ENCODE results near the gene ANKRD13B.

Gene ANKRD13B

DNA sequence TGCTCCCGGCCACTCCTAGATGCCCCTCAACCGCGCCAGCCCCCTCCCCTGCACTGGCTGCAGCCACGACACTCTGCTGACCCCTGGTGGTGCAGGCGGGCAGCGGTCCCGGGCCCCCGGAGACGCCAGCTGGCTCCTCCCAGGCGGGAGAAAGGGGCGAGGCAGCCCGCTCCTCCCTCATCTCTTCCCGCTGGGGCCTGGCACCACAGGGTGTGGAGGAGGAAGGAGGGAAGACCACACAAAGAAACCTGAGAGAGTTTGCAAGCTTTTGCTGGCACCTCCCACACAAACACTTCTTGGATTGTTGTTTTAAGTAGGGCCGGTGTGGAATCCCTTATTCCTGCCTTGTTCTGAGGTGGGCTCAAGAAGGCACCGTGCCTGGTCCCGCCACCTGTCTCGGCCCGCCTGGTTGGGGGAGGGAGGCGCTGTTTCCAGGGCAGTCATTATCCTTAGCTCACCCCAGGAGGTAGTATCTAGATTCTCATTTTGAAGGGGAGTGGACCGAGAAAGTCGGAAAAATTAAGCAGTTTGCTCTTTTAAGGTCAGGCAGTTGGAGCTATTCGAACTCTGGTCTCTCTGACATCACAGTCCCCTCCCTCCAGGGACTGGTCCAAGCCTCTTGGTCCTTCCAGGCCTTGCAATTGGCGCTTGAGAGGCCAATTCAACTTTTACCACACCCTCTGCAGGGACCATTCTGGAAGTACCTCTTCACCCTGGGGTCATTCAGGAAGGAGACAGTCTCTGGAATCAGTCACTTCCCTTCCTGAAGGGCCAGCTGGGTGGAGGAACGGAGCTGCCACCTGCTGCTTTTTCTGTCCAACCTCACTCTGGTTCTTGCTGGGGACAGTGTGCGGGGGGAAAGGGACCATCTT is 959 bp upstream of the ANKRD13B start:
- in situ Hi-C loops (cut with MboI; ENCODE audit: low sequenced_read_pairs), result no loop called here

DNA sequence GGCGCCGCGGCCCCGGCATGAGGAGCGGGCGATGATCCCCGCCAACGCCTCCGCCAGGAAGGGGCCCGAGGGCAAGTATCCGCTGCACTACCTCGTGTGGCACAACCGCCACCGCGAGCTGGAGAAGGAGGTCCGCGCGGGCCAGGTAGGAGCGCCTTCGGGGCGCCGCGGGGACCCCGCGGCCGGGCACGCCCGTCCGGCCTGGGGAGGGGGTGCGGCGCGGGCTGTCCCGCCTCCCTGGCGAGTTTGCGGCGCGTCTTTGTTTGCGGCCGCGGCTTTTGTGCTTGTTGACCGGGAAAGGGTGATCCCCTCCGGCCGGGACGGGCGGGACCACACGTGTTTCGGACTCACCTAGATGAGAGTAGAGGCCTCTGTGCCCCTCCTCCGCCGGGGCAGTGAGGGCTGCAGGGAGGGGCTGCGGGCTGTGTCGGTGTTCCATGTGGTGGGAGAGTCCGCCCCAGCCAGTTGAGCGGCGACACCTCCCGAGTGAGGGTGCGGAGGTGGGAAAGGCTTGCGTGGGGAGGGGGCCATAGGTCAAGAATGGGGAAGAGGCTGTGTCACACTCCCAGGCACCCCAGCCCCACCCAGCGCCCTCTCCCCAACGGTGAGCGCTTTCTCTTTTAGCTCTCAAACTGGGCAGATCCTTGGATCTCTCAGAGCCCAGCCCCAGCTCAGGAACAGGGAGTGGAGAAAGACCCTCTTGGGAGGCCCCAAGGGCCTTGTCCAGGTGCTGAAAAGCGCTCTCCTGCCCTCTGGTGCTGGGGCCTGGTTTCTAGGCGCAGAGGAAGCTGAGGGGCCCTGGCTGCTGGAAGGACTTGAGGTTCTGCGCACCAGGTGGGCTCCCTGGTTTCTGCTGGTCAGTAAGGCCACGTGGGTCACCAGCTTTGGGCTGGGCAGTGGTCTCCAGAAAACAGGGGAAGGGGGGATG is 923 bp downstream of the ANKRD13B start:
- in situ Hi-C loops (cut with MboI; ENCODE audit: low sequenced_read_pairs), result no loop called here

DNA sequence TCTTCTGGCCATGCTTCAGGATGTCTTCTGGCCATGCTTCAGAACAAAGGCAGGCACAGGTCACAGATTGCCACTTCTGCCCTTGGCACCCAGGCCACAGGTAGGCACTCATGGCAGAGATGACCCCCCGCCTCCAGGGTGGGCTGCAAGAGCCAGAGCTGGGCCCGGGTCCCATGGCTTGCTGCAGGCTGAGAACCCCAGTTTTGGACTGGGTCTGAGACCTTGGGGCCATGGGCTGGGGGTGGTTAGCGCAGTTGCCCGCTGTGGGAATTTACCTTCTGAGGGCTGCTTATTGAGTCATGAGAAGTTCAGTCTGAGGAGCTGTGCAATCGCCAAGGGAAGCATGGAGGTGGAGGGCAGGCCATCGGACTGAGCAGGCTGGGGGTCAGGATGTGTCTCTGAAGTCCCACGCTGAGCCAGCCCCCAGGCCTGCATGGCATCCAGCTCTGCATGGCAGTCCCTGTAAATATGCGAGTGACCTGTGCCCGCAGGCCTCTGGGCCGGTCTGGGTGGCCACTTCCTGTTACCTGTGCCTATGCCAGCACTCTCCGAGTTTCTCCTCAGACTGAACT is 1.7 kb downstream of the ANKRD13B start:
- in situ Hi-C loops (cut with MboI; ENCODE audit: low sequenced_read_pairs), result no loop called here

DNA sequence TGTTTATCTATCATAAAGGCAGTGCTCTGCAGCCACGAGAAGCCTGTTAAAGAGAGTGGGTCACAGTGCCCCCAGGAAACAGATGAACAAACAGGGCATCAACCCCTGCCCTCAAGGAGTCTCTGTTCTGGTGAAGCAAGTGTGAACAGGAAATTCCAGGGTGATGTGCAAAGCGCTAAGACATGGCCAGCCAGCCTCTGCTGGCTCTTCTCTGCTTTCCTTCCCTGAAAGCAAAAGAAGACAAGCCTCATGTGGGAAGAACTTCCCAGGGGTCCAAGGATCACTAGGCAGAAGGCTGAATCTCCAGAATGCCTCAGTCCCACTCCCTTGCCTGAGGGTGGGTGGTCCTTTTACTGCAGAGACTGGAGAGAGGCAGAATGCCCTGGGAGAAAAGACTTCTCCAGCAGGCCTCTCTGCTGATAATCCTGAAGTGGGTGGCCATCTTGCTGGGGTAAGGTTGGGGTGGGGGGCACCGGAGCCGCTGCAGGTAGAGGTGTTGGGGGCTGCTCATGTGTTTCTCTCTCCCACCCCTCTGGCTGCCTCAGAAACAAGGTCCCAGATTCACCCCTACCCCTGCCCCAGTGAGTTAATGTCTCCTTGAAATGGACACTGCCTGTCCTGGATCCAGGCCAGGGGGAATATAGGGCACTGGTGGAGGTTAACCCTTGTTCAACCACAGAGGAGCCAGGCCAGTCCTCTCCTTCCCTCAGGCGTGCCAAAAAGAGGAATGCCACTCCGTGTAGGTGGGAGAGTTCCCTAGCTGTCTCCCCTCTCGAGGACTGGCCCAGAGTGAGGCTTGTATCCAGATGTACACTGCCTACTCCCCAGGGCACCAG is 2.4 kb downstream of the ANKRD13B start:
- in situ Hi-C loops (cut with MboI; ENCODE audit: low sequenced_read_pairs), result no loop called here

DNA sequence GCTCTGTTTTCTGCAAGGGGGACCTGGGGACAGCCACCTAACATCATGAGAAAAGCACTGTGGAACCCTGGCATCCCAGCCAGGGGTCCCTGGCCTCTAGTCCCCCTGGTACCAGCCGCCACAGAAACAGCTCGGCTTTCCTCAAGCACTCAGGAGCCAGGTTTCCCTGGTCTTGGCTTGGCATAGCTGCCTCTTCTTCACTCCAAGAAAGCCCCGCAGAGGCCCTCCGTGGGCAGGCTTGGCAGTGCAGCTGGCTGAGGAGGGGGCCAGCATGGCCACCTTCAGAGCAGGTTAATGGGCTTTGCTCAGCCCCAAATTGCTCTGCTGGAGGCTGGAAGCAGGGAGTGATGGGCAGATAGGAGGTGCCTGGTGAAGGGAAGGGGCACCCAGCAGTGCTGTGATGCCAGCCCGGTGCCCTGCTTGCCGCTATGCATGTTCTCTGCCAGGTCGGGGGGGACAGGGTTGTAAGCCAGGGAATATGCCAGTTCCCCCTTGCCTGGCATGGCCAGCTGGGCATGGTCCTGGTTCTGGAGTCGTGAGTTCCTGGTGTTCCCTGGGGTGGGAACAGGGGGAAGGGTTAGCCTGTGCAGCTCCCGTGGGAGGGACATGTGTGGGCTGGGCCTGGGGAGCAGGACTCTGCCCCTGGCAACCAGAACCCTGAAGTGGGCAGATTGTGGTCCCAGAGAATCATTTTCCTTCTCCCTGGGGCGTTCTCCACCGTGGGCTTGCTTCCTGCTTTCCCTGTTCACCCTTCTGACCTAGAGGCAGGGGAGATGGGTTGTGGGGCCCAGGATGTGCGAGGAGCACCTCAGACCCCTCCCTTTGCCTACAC is 3.2 kb downstream of the ANKRD13B start:
- in situ Hi-C loops (cut with MboI; ENCODE audit: low sequenced_read_pairs), result no loop called here

DNA sequence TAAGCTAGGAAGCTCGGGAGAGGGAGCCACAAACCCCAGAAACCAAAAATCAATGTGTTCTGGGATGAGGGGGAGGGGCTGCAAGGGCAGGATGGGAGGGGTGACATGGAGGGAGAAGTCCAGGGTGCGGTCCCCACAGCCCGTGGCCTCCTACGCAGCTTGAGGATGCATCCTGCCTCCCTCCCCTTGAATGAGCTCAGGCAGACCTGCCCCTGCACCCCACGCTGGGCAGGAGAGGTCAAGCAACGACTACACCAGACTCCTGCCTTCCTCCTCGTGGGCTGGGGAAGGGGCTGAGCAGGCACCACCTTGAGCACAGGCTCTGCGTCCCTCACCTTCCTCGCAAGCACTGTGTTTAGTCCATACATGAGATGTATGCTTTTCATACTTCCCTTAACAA is 3.9 kb downstream of the ANKRD13B start:
- in situ Hi-C loops (cut with MboI; ENCODE audit: low sequenced_read_pairs), result no loop called here

DNA sequence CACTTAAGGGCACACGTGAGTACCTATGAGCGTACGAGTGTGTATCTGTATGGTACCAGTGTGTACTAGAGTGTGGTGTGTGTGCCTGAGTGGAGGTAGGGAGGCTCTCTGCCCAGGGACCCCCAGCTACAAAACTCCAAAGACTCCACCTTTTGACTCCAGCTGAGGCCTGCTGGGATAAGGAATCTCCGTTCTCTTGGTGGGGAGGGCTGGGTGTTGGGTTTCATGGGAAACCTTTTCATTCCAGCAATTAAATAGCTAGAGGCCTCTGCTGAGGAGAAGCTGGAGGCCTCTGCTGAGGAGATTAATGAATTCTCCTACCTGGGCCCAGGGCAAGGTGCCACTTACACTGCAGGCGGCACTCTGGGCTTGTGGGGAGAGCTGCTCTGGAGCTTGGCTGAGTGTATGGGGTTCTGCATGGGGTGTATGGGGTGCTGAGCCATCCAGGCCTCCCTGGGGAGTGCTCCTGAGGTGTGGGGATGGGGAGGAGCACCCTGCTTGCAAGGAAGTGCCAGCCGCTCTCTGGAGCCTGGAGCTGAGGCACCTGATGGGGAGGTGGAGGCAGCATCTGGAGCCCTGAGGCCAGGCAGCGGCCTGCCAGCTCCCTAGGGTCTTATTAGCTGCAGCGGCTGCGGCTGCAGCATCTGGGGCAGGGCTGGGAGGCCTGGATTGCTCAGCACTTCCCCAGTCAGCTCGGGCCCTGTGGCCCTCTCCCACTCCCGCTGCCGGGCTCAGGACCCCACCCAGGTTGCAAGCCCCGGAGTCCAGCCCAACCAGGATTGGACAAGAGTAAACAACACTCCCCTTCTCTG is 4.6 kb downstream of the ANKRD13B start:
- in situ Hi-C loops (cut with MboI; ENCODE audit: low sequenced_read_pairs), result no loop called here

DNA sequence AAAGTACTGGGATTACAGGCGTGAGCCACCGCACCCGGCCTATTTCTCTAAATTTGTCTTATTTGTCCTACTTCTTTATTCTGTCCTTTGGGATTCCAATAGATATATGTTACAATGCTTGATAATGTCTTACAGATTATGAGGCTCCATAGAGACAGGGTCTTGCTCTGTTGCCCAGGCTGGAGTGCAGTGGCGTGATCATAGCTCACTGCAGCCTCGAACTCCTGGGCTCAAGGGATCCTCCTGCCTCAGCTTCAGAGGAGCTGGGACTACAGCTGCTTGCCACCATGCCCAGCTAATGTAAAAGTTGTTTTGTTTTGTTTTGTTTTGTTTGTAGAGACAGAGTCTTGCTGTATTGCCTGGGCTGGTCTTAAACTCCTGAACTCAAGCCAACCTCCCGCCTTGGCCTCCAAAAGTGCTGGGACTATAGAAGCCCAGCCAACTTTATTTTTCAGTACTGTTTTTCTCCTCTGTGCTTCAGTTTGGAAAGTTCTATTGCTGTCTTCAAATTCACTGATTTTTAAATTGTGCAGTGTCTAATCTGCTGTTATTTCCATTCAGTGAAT is 10.3 kb downstream of the ANKRD13B start:
- in situ Hi-C loops (cut with MboI; ENCODE audit: low sequenced_read_pairs), result no loop called here

DNA sequence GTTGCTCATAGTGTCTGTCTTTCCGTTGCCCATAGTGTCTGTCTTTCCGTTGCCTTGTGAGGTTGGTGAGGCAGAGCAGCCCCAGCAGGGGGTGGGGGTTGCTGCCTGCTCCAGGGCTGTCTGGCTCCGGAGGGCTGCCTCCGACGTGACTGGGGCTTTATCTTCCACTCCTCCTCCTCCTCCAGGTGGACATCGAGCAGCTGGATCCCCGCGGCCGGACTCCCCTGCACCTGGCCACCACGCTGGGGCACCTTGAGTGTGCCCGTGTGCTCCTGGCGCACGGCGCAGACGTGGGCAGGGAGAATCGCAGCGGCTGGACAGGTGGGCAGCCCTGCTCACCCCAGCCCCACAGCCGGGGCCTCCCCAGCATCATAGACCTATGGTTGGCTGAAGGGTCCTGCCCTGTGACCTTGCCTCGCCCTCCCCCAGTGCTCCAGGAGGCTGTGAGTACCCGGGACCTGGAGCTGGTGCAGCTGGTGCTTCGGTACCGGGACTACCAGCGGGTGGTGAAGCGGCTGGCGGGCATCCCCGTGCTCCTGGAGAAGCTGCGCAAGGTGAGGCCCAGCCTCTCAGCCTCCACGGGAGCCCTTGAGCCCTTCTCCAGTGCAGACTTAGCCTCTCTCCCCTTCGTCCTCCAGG is 14.7 kb downstream of the ANKRD13B start:
- in situ Hi-C loops (cut with MboI; ENCODE audit: low sequenced_read_pairs), result no loop called here

DNA sequence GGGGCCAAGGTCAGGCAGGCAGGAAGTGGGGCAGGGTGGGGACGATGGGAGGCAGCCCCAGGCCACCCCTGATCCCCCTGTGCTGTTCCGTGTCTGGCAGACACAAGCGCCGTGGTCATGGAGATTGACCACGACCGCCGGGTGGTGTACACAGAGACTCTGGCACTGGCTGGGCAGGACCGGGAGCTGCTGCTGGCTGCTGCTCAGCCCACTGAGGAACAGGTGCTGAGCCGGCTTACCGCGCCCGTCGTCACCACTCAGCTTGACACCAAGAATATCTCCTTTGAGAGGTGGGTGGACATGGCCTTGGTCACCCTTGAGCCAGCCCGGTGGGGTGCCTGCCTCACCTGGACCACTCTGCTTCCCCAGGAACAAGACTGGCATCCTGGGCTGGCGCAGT is 16.1 kb downstream of the ANKRD13B start:
- in situ Hi-C loops (cut with MboI; ENCODE audit: low sequenced_read_pairs), result no loop called here

DNA sequence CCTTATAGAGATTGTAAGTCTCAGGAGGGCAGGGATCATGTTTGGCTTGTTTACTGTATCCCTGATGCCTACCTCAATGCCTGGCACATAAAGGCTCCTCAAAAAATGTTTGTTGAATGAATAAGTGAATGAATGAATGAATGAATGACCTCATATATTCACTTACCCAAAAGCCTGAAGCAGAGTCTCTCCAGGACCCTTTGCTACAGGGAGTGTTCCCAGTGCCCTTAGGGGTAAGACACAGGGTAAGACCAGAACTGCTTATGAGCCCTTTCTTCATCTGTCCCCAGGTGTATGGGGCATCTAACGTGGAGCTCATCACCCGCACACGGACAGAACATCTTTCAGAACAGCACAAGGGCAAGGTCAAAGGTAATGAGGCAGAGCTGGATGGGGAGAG is 17.5 kb downstream of the ANKRD13B start:
- in situ Hi-C loops (cut with MboI; ENCODE audit: low sequenced_read_pairs), result no loop called here

DNA sequence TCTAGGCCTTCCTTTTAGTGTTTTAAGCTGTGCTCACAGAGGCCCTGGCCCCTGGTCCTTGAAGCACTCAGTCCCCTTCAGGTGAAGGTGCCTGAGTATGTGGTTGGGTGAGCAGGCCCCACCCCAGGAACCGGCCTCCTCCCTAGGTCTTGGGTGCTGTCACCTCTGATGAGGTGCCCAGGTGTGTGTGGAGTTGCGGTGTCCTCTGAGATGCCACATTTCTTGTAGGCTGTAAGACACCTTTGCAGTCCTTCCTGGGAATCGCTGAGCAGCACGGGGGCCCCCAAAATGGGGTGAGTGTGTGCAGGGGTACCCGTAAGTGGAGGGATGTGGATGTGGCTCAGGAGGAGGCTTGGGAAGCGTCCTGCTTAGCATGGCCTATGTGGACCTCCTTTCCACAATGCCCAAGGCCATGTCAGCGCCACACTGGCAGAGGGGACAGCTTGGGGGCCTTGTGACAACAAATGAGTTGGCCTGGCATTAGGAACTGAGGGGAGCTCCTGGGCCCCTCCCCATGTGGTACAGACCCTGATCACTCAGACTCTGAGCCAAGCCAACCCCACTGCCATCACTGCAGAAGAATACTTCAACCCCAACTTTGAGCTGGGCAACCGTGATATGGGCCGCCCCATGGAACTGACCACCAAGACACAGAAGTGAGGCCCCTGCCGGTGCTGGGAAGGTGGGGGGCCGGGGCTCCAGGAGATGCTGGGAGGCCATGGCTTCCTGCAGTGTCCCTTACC is 18.6 kb downstream of the ANKRD13B start:
- in situ Hi-C loops (cut with MboI; ENCODE audit: low sequenced_read_pairs), result no loop called here

DNA sequence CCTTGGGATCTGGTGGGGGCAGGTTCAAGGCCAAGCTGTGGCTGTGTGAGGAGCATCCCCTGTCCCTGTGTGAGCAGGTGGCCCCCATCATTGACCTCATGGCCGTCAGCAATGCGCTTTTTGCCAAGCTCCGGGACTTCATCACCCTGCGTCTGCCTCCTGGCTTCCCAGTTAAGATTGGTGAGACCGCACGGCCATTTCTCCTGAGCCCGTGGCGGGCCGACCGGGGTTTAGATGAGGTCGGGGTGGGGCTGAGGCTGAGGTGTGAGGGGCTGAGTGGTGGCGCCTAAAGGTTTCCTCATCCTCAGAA is 19.1 kb downstream of the ANKRD13B start:
- in situ Hi-C loops (cut with MboI; ENCODE audit: low sequenced_read_pairs), result no loop called here

DNA sequence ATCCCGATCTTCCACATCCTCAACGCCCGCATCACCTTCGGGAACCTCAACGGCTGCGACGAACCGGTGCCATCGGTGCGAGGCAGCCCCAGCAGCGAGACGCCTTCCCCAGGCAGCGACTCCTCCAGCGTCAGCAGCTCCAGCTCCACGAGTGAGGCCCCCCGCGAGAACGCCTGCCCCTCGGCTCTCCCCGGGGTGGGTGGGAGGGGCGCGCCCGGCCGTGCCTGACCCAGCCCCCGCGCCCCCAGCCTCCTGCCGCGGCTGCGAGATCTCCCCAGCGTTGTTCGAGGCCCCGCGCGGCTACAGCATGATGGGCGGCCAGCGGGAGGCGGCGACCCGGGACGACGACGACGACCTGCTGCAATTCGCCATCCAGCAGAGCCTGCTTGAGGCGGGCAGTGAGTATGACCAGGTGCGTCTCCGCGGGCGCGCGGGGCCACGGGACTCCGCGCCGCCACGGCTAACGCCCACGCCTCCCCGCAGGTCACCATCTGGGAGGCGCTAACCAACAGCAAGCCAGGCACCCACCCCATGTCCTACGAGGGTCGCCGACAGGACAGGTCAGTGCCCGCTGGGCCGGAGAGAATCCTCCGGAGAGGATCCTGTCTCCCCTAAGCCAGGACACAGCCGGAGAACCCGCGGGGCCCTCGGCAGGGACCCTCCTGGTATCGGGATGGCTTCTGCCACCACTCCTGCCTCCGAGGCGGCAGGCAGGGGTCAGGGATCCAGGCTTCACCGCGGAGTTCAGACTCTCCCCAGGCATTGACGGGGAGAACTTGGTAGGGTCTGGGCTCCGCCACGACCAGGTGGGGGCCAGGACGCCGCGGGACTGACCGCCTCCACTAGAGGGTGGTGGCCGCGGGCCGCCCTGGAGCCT is 19.7 kb downstream of the ANKRD13B start:
- in situ Hi-C loops (cut with MboI; ENCODE audit: low sequenced_read_pairs), result no loop called here

DNA sequence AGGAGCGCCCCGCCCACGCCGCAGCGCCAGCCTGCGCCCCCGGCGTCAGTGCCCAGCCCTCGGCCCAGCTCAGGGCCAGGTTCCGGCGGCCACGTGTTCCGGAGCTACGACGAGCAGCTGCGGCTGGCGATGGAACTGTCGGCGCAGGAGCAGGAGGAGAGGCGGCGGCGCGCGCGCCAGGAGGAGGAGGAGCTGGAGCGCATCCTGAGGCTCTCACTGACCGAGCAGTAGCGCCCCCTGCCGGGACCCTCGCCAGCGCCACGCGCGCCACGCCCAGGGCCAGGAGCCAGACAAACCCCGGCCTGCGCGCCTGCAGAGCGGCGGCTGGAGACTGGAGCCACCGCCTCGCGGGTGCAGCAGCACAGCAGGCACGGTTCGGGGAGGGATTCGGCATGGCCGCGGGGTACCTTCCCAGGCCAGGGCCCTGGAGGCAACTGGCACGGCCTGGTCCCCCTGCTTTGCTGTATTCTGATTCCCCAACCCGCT is 20.5 kb downstream of the ANKRD13B start:
- in situ Hi-C loops (cut with MboI; ENCODE audit: low sequenced_read_pairs), result no loop called here

DNA sequence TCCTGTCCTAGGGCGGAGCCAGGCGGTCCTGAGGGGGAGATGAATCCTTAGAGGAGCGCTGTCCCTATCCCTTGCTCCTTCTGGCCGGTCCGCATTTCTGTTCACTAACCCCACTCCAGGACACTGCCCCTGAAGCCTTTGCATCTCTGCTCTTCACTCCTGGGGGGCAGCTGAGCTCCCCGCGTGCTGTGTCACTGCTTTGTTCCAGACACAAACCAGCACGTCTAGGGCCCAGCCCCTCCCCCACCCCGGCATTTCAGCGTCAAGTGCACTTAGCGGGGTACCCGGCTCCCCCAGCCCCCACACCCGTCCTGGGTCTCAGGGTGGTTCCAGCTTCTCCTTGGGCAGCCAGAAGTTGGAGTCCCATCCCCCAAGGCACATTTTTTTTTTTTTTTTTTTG is 20.9 kb downstream of the ANKRD13B start:
- in situ Hi-C loops (cut with MboI; ENCODE audit: low sequenced_read_pairs), result no loop called here
